Ishikawa (cell line): ENCODE measurements around the gene SLC25A13.

Experiments used
- CEBPB ChIP-seq: IDR thresholded peaks from 2 replicates; pipeline ENCODE4 v1.6.1; 2012
- CREB1 ChIP-seq: IDR thresholded peaks from 2 replicates; pipeline ENCODE4 v1.6.1; 2012; ENCODE audit warnings: low read depth
- EGR1 ChIP-seq: IDR thresholded peaks from 2 replicates; pipeline ENCODE4 v1.6.1; 2012
- EP300 ChIP-seq: IDR thresholded peaks from 2 replicates; pipeline ENCODE4 v1.6.1; 2012; ENCODE audit warnings: borderline replicate concordance
- FOXM1 ChIP-seq: IDR thresholded peaks from 2 replicates; pipeline ENCODE4 v1.6.1; 2012; ENCODE audit warnings: low read depth, borderline replicate concordance
- MAX ChIP-seq: IDR thresholded peaks from 2 replicates; pipeline ENCODE4 v1.6.1; 2012
- RAD21 ChIP-seq: IDR thresholded peaks from 2 replicates; pipeline ENCODE4 v1.6.1; 2012; ENCODE audit warnings: low read depth
- REST ChIP-seq: IDR thresholded peaks from 2 replicates; pipeline ENCODE4 v1.6.1; 2012; ENCODE audit warnings: low read depth, mild to moderate bottlenecking
- TAF1 ChIP-seq: IDR thresholded peaks from 2 replicates; pipeline ENCODE4 v1.6.1; 2012; ENCODE audit warnings: low read depth, mild to moderate bottlenecking
- TCF12 ChIP-seq: IDR thresholded peaks from 2 replicates; pipeline ENCODE4 v1.6.1; 2012; ENCODE audit warnings: low read depth
- TEAD4 ChIP-seq: IDR thresholded peaks from 2 replicates; pipeline ENCODE4 v1.6.1; 2012
- USF1 ChIP-seq: IDR thresholded peaks from 2 replicates; pipeline ENCODE4 v1.6.1; 2012
- YY1 ChIP-seq: IDR thresholded peaks from 2 replicates; pipeline ENCODE4 v1.6.1; 2012; ENCODE audit warnings: low read depth
- ZBTB7A ChIP-seq: IDR thresholded peaks from 2 replicates; pipeline ENCODE4 v1.6.1; 2012; ENCODE audit warnings: low read depth

- TF ChIP-seq FOXM1 (no peak), TCF12 (no peak), RAD21 (no peak), TAF1 (no peak), MAX (no peak), CEBPB (no peak), EP300 (no peak), REST (no peak), YY1 (no peak), USF1 (no peak), ZBTB7A (no peak), EGR1 (no peak), CREB1 (no peak), TEAD4 (no peak)
Observed at GRCh38 chr7:96322847-96323461, 1.1 kb upstream of the SLC25A13 start.
